H1 (cell line): Measurements from ENCODE around the gene MRM1. TPM values are rescaled to one million over a fixed set of nuclear protein-coding genes. Genes with fewer than 3 reads are reported as not detected.

Source experiments
- CTCF ChIA-PET: fragments of 300-600 bp; sonication (Branson Sonifier 250); formaldehyde crosslinking; loops from one replicate; lab custom pipeline; 2021; ENCODE audit not compliant: partially characterized antibody; lab: Charles Lee
- POLR2A ChIA-PET: fragments of 300-600 bp; sonication (Branson Sonifier 250); formaldehyde crosslinking; loops from one replicate; lab custom pipeline; 2021; ENCODE audit warnings: inconsistent platforms; ENCODE audit not compliant: partially characterized antibody; lab: Charles Lee
- DNase-seq, 2 experiments: peaks; one replicate each; pipeline versions ENCODE4 v3.0.0 to v3.0.0-alpha.2; 2010 to 2022; ENCODE audit warnings: low spot score in 2 of 2, low read depth in 1 of 2, mixed read lengths in 1 of 2
- FAIRE-seq: peaks from 2 replicates; lab custom pipeline; 2011; peaks lifted over from hg19 to GRCh38; lab: Jason Lieb, UNC
- H2AFZ ChIP-seq: 2 replicates; pipeline ENCODE4 v1.8.1; 2012; ENCODE audit warnings: low read length, inconsistent platforms
- H2AK5ac ChIP-seq: 2 replicates; pipeline ENCODE4 v1.6.1; 2013; ENCODE audit warnings: low read depth, low read length
- H2BK120ac ChIP-seq: replicated peaks from 2 replicates; pipeline ENCODE3; 2013; ENCODE audit warnings: low read depth, low read length, inconsistent platforms
- H2BK12ac ChIP-seq: 2 replicates; pipeline ENCODE4 v1.6.1; 2013; ENCODE audit warnings: low read depth, low read length
- H2BK15ac ChIP-seq: 2 replicates; pipeline ENCODE4 v1.6.1; 2013; ENCODE audit warnings: low read length
- H2BK20ac ChIP-seq: 2 replicates; pipeline ENCODE4 v1.6.1; 2013; ENCODE audit warnings: low read length
- H2BK5ac ChIP-seq: 2 replicates; pipeline ENCODE4 v1.6.1; 2013; ENCODE audit warnings: low read depth, low read length
- H3K14ac ChIP-seq: 2 replicates; pipeline ENCODE4 v1.6.1; 2013; ENCODE audit warnings: inconsistent platforms; ENCODE audit not compliant: insufficient read length
- H3K18ac ChIP-seq: 2 replicates; pipeline ENCODE4 v1.6.1; 2013; ENCODE audit warnings: low read length; ENCODE audit errors: extremely low read depth
- H3K23ac ChIP-seq: 2 replicates; pipeline ENCODE4 v1.6.1; 2013; ENCODE audit warnings: inconsistent platforms; ENCODE audit not compliant: insufficient read length
- H3K23me2 ChIP-seq: 2 replicates; pipeline ENCODE4 v1.6.1; 2013; ENCODE audit warnings: low read depth, low read length
- H3K27ac ChIP-seq: 2 replicates; pipeline ENCODE4 v1.6.1; 2011; ENCODE audit warnings: low read depth, low read length, inconsistent platforms
- H3K27me3 ChIP-seq, 4 experiments: replicated peaks in 1 of 4; 1 replicate in 1 of 4; 2 replicates in 3 of 4; pipeline versions ENCODE4 v1.6.1 to v1.8.1; 2011 to 2013; ENCODE audit warnings: low read length in 3 of 4, mild to moderate bottlenecking in 3 of 4, inconsistent platforms in 2 of 4, mixed read lengths in 2 of 4, moderate library complexity in 1 of 4; ENCODE audit not compliant: control insufficient read depth in 3 of 4, insufficient read depth in 3 of 4; ENCODE audit errors: extremely low read depth in 1 of 4
- H3K36me3 ChIP-seq, 4 experiments: 2 replicates each; pipeline versions ENCODE4 v1.6.1 to v1.8.1; 2011 to 2013; ENCODE audit warnings: mild to moderate bottlenecking in 4 of 4, low read length in 3 of 4, moderate library complexity in 2 of 4, control low read depth in 1 of 4, inconsistent platforms in 1 of 4; ENCODE audit not compliant: insufficient read depth in 4 of 4, control insufficient read depth in 2 of 4
- H3K4ac ChIP-seq: replicated peaks from 2 replicates; pipeline ENCODE3; 2013; ENCODE audit warnings: low read length, low read depth, mixed read lengths, inconsistent platforms; ENCODE audit not compliant: insufficient read length
- H3K4me1 ChIP-seq, 4 experiments: replicated peaks in 1 of 4; 1 replicate in 1 of 4; 2 replicates in 3 of 4; pipeline versions ENCODE4 v1.6.1 to v1.8.1; 2011 to 2013; ENCODE audit warnings: low read length in 3 of 4, inconsistent platforms in 2 of 4, mixed read lengths in 1 of 4; ENCODE audit not compliant: insufficient read depth in 4 of 4, control insufficient read depth in 3 of 4
- H3K4me2 ChIP-seq, 2 experiments: 2 replicates each; pipeline versions ENCODE4 v1.6.1 to v1.8.1; 2011 to 2013; ENCODE audit warnings: low read depth in 2 of 2, low read length in 2 of 2, control low read depth in 1 of 2, inconsistent platforms in 1 of 2, mild to moderate bottlenecking in 1 of 2; ENCODE audit not compliant: insufficient read depth in 1 of 2
- H3K4me3 ChIP-seq, 4 experiments: fragments of 200-600, 300-600 bp in 1 of 4; sonication (generic), shearing (Covaris generic), sonication (Bioruptor Twin) in 1 of 4; 2 replicates each; pipeline versions ENCODE4 v1.5.1 to v1.8.1; 2011 to 2016; ENCODE audit warnings: low read length in 4 of 4, low read depth in 3 of 4, control low read depth in 2 of 4, inconsistent platforms in 2 of 4, mild to moderate bottlenecking in 2 of 4, mixed read lengths in 1 of 4, moderate library complexity in 1 of 4; ENCODE audit not compliant: insufficient read depth in 2 of 4; ENCODE audit errors: extremely low read depth in 1 of 4
- H3K56ac ChIP-seq: replicated peaks from 2 replicates; pipeline ENCODE3; 2013; ENCODE audit warnings: low read depth, mild to moderate bottlenecking, mixed read lengths, low read length, inconsistent platforms; ENCODE audit not compliant: insufficient read length
- H3K79me1 ChIP-seq: 2 replicates; pipeline ENCODE4 v1.6.1; 2013; ENCODE audit warnings: low read depth, low read length, control low read depth
- H3K79me2 ChIP-seq, 2 experiments: 2 replicates each; pipeline versions ENCODE4 v1.6.1 to v1.8.1; 2012 to 2013; ENCODE audit warnings: low read length in 2 of 2, mild to moderate bottlenecking in 2 of 2, inconsistent platforms in 1 of 2; ENCODE audit not compliant: insufficient read depth in 2 of 2, control insufficient read depth in 1 of 2
- H3K9ac ChIP-seq, 4 experiments: replicated peaks in 1 of 4; 1 replicate in 1 of 4; 2 replicates in 3 of 4; pipeline versions ENCODE4 v1.6.1 to v1.8.1; 2011 to 2013; ENCODE audit warnings: low read depth in 3 of 4, low read length in 3 of 4, control low read depth in 2 of 4, mild to moderate bottlenecking in 2 of 4, moderate library complexity in 2 of 4, inconsistent platforms in 1 of 4; ENCODE audit errors: extremely low read depth in 1 of 4
- H3K9me3 ChIP-seq, 2 experiments: 2 replicates each; pipeline versions ENCODE4 v1.6.1 to v1.8.1; 2012 to 2013; ENCODE audit warnings: mild to moderate bottlenecking in 2 of 2, moderate library complexity in 2 of 2, control low read depth in 1 of 2, inconsistent platforms in 1 of 2, low read depth in 1 of 2, low read length in 1 of 2, mixed read lengths in 1 of 2; ENCODE audit not compliant: insufficient read depth in 2 of 2
- H4K20me1 ChIP-seq, 2 experiments: replicated peaks in 1 of 2; 2 replicates each; pipeline versions ENCODE3 to v1.8.1; 2011 to 2013; ENCODE audit warnings: inconsistent platforms in 2 of 2, low read length in 2 of 2, mild to moderate bottlenecking in 1 of 2; ENCODE audit not compliant: insufficient read depth in 2 of 2, control insufficient read depth in 1 of 2
- H4K5ac ChIP-seq: 2 replicates; pipeline ENCODE4 v1.6.1; 2013; ENCODE audit warnings: low read length, low read depth, mixed read lengths, inconsistent platforms; ENCODE audit not compliant: insufficient read length
- H4K8ac ChIP-seq: 2 replicates; pipeline ENCODE4 v1.8.0; 2013; ENCODE audit warnings: mild to moderate bottlenecking, moderate library complexity, low read length, inconsistent platforms; ENCODE audit not compliant: insufficient read depth; ENCODE audit errors: extremely low read depth
- H4K91ac ChIP-seq: replicated peaks from 2 replicates; pipeline ENCODE3; 2013; ENCODE audit warnings: low read length, mixed read lengths, inconsistent platforms; ENCODE audit not compliant: insufficient read length
- CTBP2 ChIP-seq: IDR thresholded peaks from 2 replicates; pipeline ENCODE4 v1.7.0; 2011; ENCODE audit warnings: borderline replicate concordance, mild to moderate bottlenecking, moderate library complexity, mixed read lengths, low read length; ENCODE audit not compliant: insufficient read depth, insufficient read length
- TBP ChIP-seq: IDR thresholded peaks from 2 replicates; pipeline ENCODE4 v1.6.1; 2011; ENCODE audit warnings: low read depth, low read length, improper control_type of control experiment
- TEAD4 ChIP-seq: IDR thresholded peaks from 2 replicates; pipeline ENCODE4 v1.6.1; 2012; ENCODE audit warnings: low read depth, low read length, inconsistent platforms, mixed read lengths
- WGBS, 2 experiments: shearing (Covaris generic) in 1 of 2; methylation state at CpG; one replicate each; pipeline versions ENCODE4 v1.1.6 to v1.1.7; 2013 to 2015; ENCODE audit warnings: low lambda C conversion rate in 2 of 2, mixed read lengths in 2 of 2, inconsistent platforms in 1 of 2, low coverage in 1 of 2, missing lambda C conversion rate in 1 of 2; ENCODE audit not compliant: insufficient replicate concordance in 2 of 2, insufficient coverage in 1 of 2, insufficient read length in 1 of 2; ENCODE audit errors: extremely low coverage in 1 of 2, missing lambda C conversion rate in 1 of 2; 5-methylcytosine and 5-hydroxymethylcytosine counted together
- polyA plus RNA-seq, 7 experiments: library from polyadenylated mRNA; depleted of rRNA in 3 of 7; stranded (reverse) in 5 of 7; unstranded in 2 of 7; fragments of >200 nt in 5 of 7; fragments of 200-250 nt in 2 of 7; gene quantifications; 1 replicate in 5 of 7; 2 replicates in 1 of 7; 4 replicates in 1 of 7; pipeline versions ENCODE4 v1.2.1 to v1.2.3, GENCODE V29; 2011 to 2013; ENCODE audit warnings: missing spikeins in 2 of 7, mixed read lengths in 2 of 7
- total RNA-seq: library from RNA; stranded (reverse); fragmentation: NEBNext Ultra II Directional; extraction: Animal tissue kit (Norgen Biotek cat#: 25700); gene quantifications from 2 replicates; pipeline ENCODE4 v1.2.1, GENCODE V29; 2021

MRM1 gene
- total and polyA plus RNA-seq, 2 of the 8 experiments (the other 6 are each of a cell fraction or from before 2014, with no cell fraction given), result 9.9 to 11.2 TPM

DNA sequence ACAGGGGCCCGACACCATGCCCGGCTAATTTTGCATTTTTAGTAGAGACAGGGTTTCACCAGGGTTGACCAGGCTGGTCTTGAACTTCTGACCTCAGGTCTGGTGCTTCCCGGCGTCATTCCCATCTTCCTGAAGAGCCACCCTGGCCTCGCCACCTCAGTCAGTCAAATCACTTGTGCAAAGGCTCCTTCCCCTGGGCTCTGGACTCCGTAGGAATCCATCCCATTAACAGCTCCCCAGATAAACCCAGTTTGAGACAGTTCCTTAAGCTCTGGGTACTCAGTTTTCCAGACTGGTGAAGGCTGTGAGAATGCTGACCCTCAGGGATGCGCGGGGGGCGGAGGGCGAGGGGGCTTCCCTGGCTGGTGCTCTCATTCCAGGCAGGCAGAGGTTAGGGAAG is 39.5 kb downstream of the MRM1 start:
- ChIA-PET CTCF (interaction anchor here (0.9 to 7.5 kb wide), 7 partner anchors 13 to 407 kb away, joined by 3 to 48 read pairs (median 6); partner anchors contain the start of gene MRM1), POLR2A (interaction anchor here (0.7 to 2.0 kb wide), 3 partner anchors 13 to 38 kb away, joined by 3 to 7 read pairs (median 3); no protein-coding TSS in a partner anchor)
- Histone ChIP-seq H2BK12ac (no peak overlapping the region), H4K20me1 (peaks cover 0 to 2% of the 10 kb centered on the region in 2 experiments), H3K18ac (no peak overlapping the region), H4K8ac (no peak overlapping the region), H3K23ac (no peak overlapping the region), H3K36me3 (no peaks in the 10 kb centered on the region), H3K9ac (no peak overlapping the region), H3K4me3 (peak overlapping the region in 1 of 4 experiments; percentile 70; a peak in 2 of 8 replicates), H2BK5ac (no peak overlapping the region), H3K27me3 (peaks cover 19 to 47% (median 45%) of the 10 kb centered on the region in 4 experiments), H3K4ac (no peak overlapping the region), H3K23me2 (peaks cover 11% of the 10 kb centered on the region), H3K79me2 (no peaks in the 10 kb centered on the region), H3K4me1 (peaks cover 0 to 6% (median 2%) of the 10 kb centered on the region in 4 experiments; a peak in 6 of 7 replicates), H4K5ac (no peak overlapping the region), H3K79me1 (no peaks in the 10 kb centered on the region), H2BK120ac (no peak overlapping the region), H4K91ac (no peak overlapping the region), H2BK15ac (no peak overlapping the region), H2BK20ac (no peak overlapping the region), H2AFZ (no peak overlapping the region), H3K4me2 (peak overlapping the region; percentile 61 to 97; a peak in 3 of 4 replicates), H3K56ac (no peak overlapping the region), H3K27ac (no peak overlapping the region), H3K9me3 (no peaks in the 10 kb centered on the region), H3K14ac (no peak overlapping the region), H2AK5ac (no peak overlapping the region)
- WGBS, 2 experiments, result 45% methylated on average over 10 of the region's 10 CpGs; no CpG with 5 or more reads in 1 of the 2 experiments
- FAIRE-seq (no peak), DNase-seq (no peak)
- TF ChIP-seq TEAD4 (no peak), TBP (peak; percentile 60), CTBP2 (no peak)
